ENCODE data around the gene CPNE6.

CPNE6 gene

DNA sequence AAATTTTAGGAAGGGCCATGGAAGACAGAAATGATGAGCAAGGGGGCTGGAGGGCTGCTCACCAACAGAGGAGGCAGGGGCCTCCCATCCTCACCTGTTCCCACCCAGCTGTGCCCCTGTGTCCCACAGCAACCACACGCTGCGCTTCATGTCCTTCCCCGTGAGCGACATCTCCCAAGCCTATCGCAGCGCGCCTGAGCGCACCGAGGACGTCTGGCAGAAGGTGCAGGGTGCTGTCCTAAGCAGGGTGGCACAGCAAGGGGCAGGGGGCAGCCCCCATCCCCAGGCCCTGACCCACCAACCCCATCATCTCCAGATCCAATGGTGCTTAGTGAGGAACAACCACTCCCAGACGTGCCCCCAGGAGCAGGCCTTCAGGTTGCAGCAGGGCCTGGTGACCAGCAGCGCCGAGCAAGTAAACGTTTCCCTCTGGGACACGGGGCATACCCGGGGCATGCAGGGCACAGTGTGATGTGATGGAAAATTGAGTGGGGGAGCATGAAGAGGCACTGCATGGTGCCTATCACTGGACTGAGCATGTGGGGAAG is 11.4 kb upstream of the CPNE6 start:
- DNase-seq (ENCODE audit: insufficient read length, low spot score): no peak
- no peak for TF ChIP-seq POLR2A (IDR thresholded peaks at IDR 0.05; ENCODE audit: low read depth, low read length)
- no peak for FAIRE-seq

GRCh38 chr14:24060443-24060842 is 10.9 kb upstream of the CPNE6 start:
- no peak for TF ChIP-seq POLR2A (IDR thresholded peaks at IDR 0.05; ENCODE audit: low read depth, low read length)
- DNase-seq (ENCODE audit: insufficient read length, low spot score) (no peak), FAIRE-seq (no peak)

GRCh38 chr14:24060984-24061913 is 10.1 kb upstream of the CPNE6 start:
- FAIRE-seq (no peak), DNase-seq (ENCODE audit: insufficient read length, low spot score) (no peak)
- no peak for TF ChIP-seq POLR2A (IDR thresholded peaks at IDR 0.05; ENCODE audit: low read depth, low read length)

DNA sequence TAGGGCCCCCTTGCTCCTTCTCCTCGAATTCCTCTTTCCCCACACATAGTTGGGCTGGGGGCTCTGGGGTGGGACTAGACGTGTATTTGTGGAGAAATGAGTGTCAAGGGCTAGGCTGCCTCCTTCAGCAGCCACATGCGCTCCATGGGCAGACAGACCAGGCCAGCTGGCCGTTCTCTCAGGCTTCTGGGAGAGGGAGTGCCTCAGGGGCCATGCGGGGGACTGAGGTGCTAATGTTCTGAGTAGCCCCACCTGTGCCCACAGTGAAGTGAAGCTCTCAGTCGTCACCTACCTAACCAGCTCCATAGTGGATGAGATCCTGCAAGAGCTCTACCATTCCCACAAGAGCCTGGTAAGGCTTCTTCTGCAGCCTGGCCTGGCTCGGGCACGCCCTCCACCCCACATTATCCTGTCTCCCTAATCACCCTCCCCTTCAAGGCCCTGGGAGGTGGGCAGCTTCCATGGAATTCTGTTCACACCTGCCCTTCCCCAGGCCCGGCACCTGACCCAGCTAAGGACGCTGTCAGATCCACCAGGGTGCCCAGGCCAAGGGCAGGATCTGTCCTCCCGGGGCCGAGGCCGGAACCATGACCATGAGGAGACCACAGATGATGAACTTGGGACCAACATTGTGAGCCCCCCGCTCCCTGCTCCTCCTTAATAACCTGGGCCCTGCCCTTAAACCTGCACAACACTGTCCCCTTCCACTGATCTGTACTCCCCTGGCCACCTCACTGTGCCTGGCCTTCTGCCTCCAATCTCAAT is 9.0 kb upstream of the CPNE6 start:
- no peak for TF ChIP-seq POLR2A (IDR thresholded peaks at IDR 0.05; ENCODE audit: low read depth, low read length)
- DNase-seq (ENCODE audit: insufficient read length, low spot score) (no peak), FAIRE-seq (no peak)

- TF ChIP-seq POLR2A (IDR thresholded peaks at IDR 0.05; ENCODE audit: low read depth, low read length): no peak
- FAIRE-seq (no peak), DNase-seq (ENCODE audit: insufficient read length, low spot score) (no peak)
These were observed 8.0 kb upstream of the CPNE6 start for GRCh38 chr14:24063263-24063836.

GRCh38 chr14:24064091-24064795 is 7.1 kb upstream of the CPNE6 start:
- no peak for DNase-seq (ENCODE audit: insufficient read length, low spot score)
- FAIRE-seq: no peak
- TF ChIP-seq POLR2A (IDR thresholded peaks at IDR 0.05; ENCODE audit: low read depth, low read length): no peak

GRCh38 chr14:24064856-24065255 is 6.5 kb upstream of the CPNE6 start:
- no peak for TF ChIP-seq POLR2A (IDR thresholded peaks at IDR 0.05; ENCODE audit: low read depth, low read length)
- DNase-seq (ENCODE audit: insufficient read length, low spot score): no peak
- FAIRE-seq: no peak

- no peak for TF ChIP-seq POLR2A (IDR thresholded peaks at IDR 0.05; ENCODE audit: low read depth, low read length)
- DNase-seq (ENCODE audit: insufficient read length, low spot score): no peak
- FAIRE-seq: no peak
These were observed 6.0 kb upstream of the CPNE6 start for GRCh38 chr14:24065408-24065807.

- DNase-seq (ENCODE audit: insufficient read length, low spot score) (no peak), FAIRE-seq (no peak)
- no peak for TF ChIP-seq POLR2A (IDR thresholded peaks at IDR 0.05; ENCODE audit: low read depth, low read length)
These were observed 4.7 kb upstream of the CPNE6 start for GRCh38 chr14:24066496-24067132.

- no peak for DNase-seq (ENCODE audit: insufficient read length, low spot score)
- no peak for FAIRE-seq
- no peak for TF ChIP-seq POLR2A (IDR thresholded peaks at IDR 0.05; ENCODE audit: low read depth, low read length)
These were observed 4.0 kb upstream of the CPNE6 start for GRCh38 chr14:24067133-24068082.

- no peak for DNase-seq (ENCODE audit: insufficient read length, low spot score)
- TF ChIP-seq POLR2A (IDR thresholded peaks at IDR 0.05; ENCODE audit: low read depth, low read length): no peak
- no peak for FAIRE-seq
These were observed 2.5 kb upstream of the CPNE6 start for GRCh38 chr14:24068711-24069410.

DNA sequence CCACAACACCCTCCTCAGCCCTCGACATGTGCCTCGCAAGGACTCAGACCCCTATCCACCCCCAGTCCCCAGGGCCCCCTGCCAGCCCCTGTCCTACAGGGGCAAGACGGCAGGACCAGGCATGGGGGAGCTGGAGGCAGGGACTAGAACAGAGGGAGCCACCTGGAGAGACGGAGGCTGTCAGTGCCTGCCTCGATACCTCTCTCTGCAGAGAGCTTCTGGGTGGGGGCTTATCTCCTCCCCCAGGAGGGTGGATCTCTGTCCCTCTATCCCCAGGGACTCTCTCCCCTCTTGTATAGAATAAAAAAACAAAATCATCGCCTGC is 2.0 kb upstream of the CPNE6 start:
- FAIRE-seq: no peak
- DNase-seq (ENCODE audit: insufficient read length, low spot score): no peak
- no peak for TF ChIP-seq POLR2A (IDR thresholded peaks at IDR 0.05; ENCODE audit: low read depth, low read length)
